ENCODE results near the gene FHL5.

DNA sequence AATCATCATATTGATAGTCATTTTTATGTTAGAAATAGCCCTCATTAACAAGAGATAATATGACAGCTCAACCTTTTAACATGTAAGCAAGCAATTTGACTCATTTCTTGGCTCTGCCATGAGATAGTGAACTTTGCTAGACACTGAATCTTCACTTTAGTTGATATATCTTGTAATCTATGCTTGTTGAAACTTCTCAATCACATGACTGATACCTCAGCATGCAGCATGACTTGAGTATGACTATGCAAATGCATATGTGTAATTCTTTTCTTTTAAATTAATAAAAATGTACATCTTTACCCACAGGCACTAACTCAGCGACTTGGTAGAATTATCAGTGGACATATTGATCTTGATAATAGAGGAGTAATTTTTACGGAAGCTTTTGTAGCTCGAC lies 34.7 kb upstream of the FHL5 start:
- TF ChIP-seq, protein P1, sequence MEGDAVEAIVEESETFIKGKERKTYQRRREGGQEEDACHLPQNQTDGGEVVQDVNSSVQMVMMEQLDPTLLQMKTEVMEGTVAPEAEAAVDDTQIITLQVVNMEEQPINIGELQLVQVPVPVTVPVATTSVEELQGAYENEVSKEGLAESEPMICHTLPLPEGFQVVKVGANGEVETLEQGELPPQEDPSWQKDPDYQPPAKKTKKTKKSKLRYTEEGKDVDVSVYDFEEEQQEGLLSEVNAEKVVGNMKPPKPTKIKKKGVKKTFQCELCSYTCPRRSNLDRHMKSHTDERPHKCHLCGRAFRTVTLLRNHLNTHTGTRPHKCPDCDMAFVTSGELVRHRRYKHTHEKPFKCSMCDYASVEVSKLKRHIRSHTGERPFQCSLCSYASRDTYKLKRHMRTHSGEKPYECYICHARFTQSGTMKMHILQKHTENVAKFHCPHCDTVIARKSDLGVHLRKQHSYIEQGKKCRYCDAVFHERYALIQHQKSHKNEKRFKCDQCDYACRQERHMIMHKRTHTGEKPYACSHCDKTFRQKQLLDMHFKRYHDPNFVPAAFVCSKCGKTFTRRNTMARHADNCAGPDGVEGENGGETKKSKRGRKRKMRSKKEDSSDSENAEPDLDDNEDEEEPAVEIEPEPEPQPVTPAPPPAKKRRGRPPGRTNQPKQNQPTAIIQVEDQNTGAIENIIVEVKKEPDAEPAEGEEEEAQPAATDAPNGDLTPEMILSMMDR (IDR thresholded peaks at IDR 0.05) = no peak
- TF ChIP-seq EP300 (IDR thresholded peaks at IDR 0.05) = no peak

Measured in gastroesophageal sphincter (tissue), 3 donors.